H1 (cell line): Measurements from ENCODE around the gene OLFML2A. TPM values are rescaled to one million over a fixed set of nuclear protein-coding genes. Genes with fewer than 3 reads are reported as not detected.

ENCODE experiments used
- ASH2L ChIP-seq: fragments of 200-600, 300-600 bp; sonication (generic); IDR thresholded peaks from one replicate; pipeline ENCODE4 v1.7.1; 2017; ENCODE audit warnings: low read length
- BACH1 ChIP-seq: IDR thresholded peaks from 2 replicates; pipeline ENCODE4 v1.6.1; 2012; ENCODE audit warnings: low read length, improper control_type of control experiment
- CBX8 ChIP-seq: fragments of 300-800, 300-1000 bp; sonication (generic); IDR thresholded peaks from 2 replicates; pipeline ENCODE4 v1.7.1; 2016; ENCODE audit warnings: low read depth, low read length, borderline replicate concordance
- CHD1 ChIP-seq: IDR thresholded peaks from 2 replicates; pipeline ENCODE4 v1.6.1; 2012; ENCODE audit warnings: low read depth, low read length, improper control_type of control experiment
- CREB1 ChIP-seq: IDR thresholded peaks from 2 replicates; pipeline ENCODE4 v1.6.1; 2012; ENCODE audit warnings: inconsistent platforms
- CTBP2 ChIP-seq: IDR thresholded peaks from 2 replicates; pipeline ENCODE4 v1.7.0; 2011; ENCODE audit warnings: borderline replicate concordance, mild to moderate bottlenecking, moderate library complexity, mixed read lengths, low read length; ENCODE audit not compliant: insufficient read depth, insufficient read length
- EGR1 ChIP-seq: IDR thresholded peaks from 2 replicates; pipeline ENCODE4 v1.6.1; 2011; ENCODE audit warnings: low read depth, low read length, borderline replicate concordance
- EZH2 ChIP-seq: fragments of 200-600 bp; sonication (generic); IDR thresholded peaks from 2 replicates; pipeline ENCODE4 v1.7.1; 2012; ENCODE audit warnings: low read depth, mild to moderate bottlenecking, moderate library complexity, low read length, inconsistent platforms; ENCODE audit not compliant: severe bottlenecking
- FOSL1 ChIP-seq: IDR thresholded peaks from 2 replicates; pipeline ENCODE4 v1.6.1; 2011; ENCODE audit warnings: mild to moderate bottlenecking, low read depth, low read length, moderate library complexity; ENCODE audit not compliant: insufficient read depth
- GABPA ChIP-seq: IDR thresholded peaks from 2 replicates; pipeline ENCODE4 v1.6.1; 2011; ENCODE audit warnings: mild to moderate bottlenecking, low read length, moderate library complexity, borderline replicate concordance; ENCODE audit not compliant: insufficient read depth
- GTF2F1 ChIP-seq: IDR thresholded peaks from 2 replicates; pipeline ENCODE4 v1.6.1; 2012; ENCODE audit warnings: low read depth, low read length, improper control_type of control experiment, borderline replicate concordance
- JUN ChIP-seq: IDR thresholded peaks from 2 replicates; pipeline ENCODE4 v1.6.1; 2011; ENCODE audit warnings: low read depth, mild to moderate bottlenecking, improper control_type of control experiment, low read length
- KDM1A ChIP-seq: fragments of 200-600, 300-600 bp; sonication (generic); IDR thresholded peaks from 2 replicates; pipeline ENCODE4 v1.7.1; 2016; ENCODE audit warnings: mild to moderate bottlenecking, low read length, borderline replicate concordance
- NRF1 ChIP-seq: IDR thresholded peaks from 2 replicates; pipeline ENCODE4 v1.6.1; 2011; ENCODE audit warnings: mild to moderate bottlenecking, low read depth, low read length, improper control_type of control experiment
- POLR2AphosphoS5 ChIP-seq: IDR thresholded peaks from 2 replicates; pipeline ENCODE4 v1.6.1; 2011; ENCODE audit warnings: low read depth, low read length
- RBBP5 ChIP-seq: IDR thresholded peaks from 2 replicates; pipeline ENCODE4 v1.7.1; 2012; ENCODE audit warnings: low read depth, mild to moderate bottlenecking, inconsistent platforms, low read length, moderate library complexity, borderline replicate concordance
- RFX5 ChIP-seq: IDR thresholded peaks from 2 replicates; pipeline ENCODE4 v1.6.1; 2011; ENCODE audit warnings: low read depth, low read length, improper control_type of control experiment, borderline replicate concordance
- SP1 ChIP-seq: IDR thresholded peaks from 2 replicates; pipeline ENCODE4 v1.6.1; 2011; ENCODE audit warnings: low read depth, low read length
- SP2 ChIP-seq: IDR thresholded peaks from 2 replicates; pipeline ENCODE4 v1.6.1; 2012; ENCODE audit warnings: mild to moderate bottlenecking, low read length, inconsistent platforms
- SRF ChIP-seq: IDR thresholded peaks from 2 replicates; pipeline ENCODE4 v1.6.1; 2011; ENCODE audit warnings: mild to moderate bottlenecking, low read depth, low read length, moderate library complexity
- SUZ12 ChIP-seq: fragments of 200-600 bp; sonication (generic); IDR thresholded peaks from 2 replicates; pipeline ENCODE4 v1.6.1; 2012; ENCODE audit warnings: mild to moderate bottlenecking, inconsistent platforms, low read length, moderate library complexity, mixed read lengths
- TCF12 ChIP-seq: IDR thresholded peaks from 2 replicates; pipeline ENCODE4 v1.6.1; 2011; ENCODE audit warnings: low read depth, mild to moderate bottlenecking, low read length
- USF2 ChIP-seq: IDR thresholded peaks from 2 replicates; pipeline ENCODE4 v1.6.1; 2011; ENCODE audit warnings: low read length, improper control_type of control experiment
- polyA plus RNA-seq, 7 experiments: library from polyadenylated mRNA; depleted of rRNA in 3 of 7; stranded (reverse) in 5 of 7; unstranded in 2 of 7; fragments of >200 nt in 5 of 7; fragments of 200-250 nt in 2 of 7; gene quantifications; 1 replicate in 5 of 7; 2 replicates in 1 of 7; 4 replicates in 1 of 7; pipeline versions ENCODE4 v1.2.1 to v1.2.3, GENCODE V29; 2011 to 2013; ENCODE audit warnings: missing spikeins in 2 of 7, mixed read lengths in 2 of 7
- total RNA-seq: library from RNA; stranded (reverse); fragmentation: NEBNext Ultra II Directional; extraction: Animal tissue kit (Norgen Biotek cat#: 25700); gene quantifications from 2 replicates; pipeline ENCODE4 v1.2.1, GENCODE V29; 2021
- TF ChIP-seq, protein P1 (sequence below): IDR thresholded peaks from 2 replicates; pipeline ENCODE4 v1.6.1; 2011; ENCODE audit warnings: low read depth, mild to moderate bottlenecking, low read length; ENCODE audit not compliant: insufficient read depth

Gene OLFML2A
- total and polyA plus RNA-seq, 2 of the 8 experiments (the other 6 are each of a cell fraction or from before 2014, with no cell fraction given) = 7.8 to 11.5 TPM

- TF ChIP-seq ASH2L (peak; percentile 46), RFX5 (no peak), CTBP2 (no peak), NRF1 (no peak), RBBP5 (no peak), FOSL1 (no peak), CREB1 (peak; percentile 39; the same call in 1 of the 2 replicates), BACH1 (peak; percentile 66; the same call in 1 of the 2 replicates), CHD1 (no peak), SP1 (no peak), CBX8 (no peak), SRF (no peak), USF2 (no peak), EZH2 (no peak), POLR2AphosphoS5 (no peak), GTF2F1 (no peak), KDM1A (peak; percentile 93), JUN (no peak), SUZ12 (no peak), SP2 (no peak), GABPA (no peak), EGR1 (no peak), TCF12 (no peak)
- TF ChIP-seq, protein P1, sequence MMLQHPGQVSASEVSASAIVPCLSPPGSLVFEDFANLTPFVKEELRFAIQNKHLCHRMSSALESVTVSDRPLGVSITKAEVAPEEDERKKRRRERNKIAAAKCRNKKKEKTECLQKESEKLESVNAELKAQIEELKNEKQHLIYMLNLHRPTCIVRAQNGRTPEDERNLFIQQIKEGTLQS = no peak
Observed at GRCh38 chr9:124852829-124853531, 76.0 kb downstream of the OLFML2A start, which contains the start of gene WDR38 (continued).
